Mucosa of rectum (tissue), 2 donors: ENCODE measurements around the gene LYST.
"Not testable (repeated sequence)": the region's sequence is repeated elsewhere in the genome, so short reads cannot be mapped to it uniquely, and the experiment has no call there.

Experiments
- H3K27ac ChIP-seq, 2 donors: one replicate each; pipeline ENCODE4 v1.7.0; 2013; ENCODE audit warnings: inconsistent platforms in 2 of 2, low read depth in 2 of 2, low read length in 2 of 2
- H3K27me3 ChIP-seq, 2 donors: one replicate each; pipeline ENCODE4 v1.7.0; 2013; ENCODE audit warnings: low read length in 2 of 2; ENCODE audit not compliant: control insufficient read depth in 2 of 2, insufficient read depth in 2 of 2
- H3K36me3 ChIP-seq, 2 donors: one replicate each; pipeline ENCODE4 v1.7.0; 2013; ENCODE audit warnings: low read length in 2 of 2; ENCODE audit not compliant: control insufficient read depth in 2 of 2, insufficient read depth in 2 of 2
- H3K4me1 ChIP-seq, 2 donors: one replicate each; pipeline ENCODE4 v1.7.0; 2013; ENCODE audit warnings: low read length in 2 of 2, mild to moderate bottlenecking in 1 of 2; ENCODE audit not compliant: control insufficient read depth in 2 of 2, insufficient read depth in 2 of 2
- H3K4me3 ChIP-seq, 2 donors: one replicate each; pipeline ENCODE4 v1.7.0; 2013; ENCODE audit warnings: low read length in 2 of 2
- H3K9ac ChIP-seq, 2 donors: one replicate each; pipeline ENCODE4 v1.7.0; 2013; ENCODE audit warnings: low read length in 2 of 2, low read depth in 1 of 2, mild to moderate bottlenecking in 1 of 2
- H3K9me3 ChIP-seq, 2 donors: one replicate each; pipeline ENCODE4 v1.7.0; 2013; ENCODE audit warnings: low read length in 2 of 2; ENCODE audit not compliant: control insufficient read depth in 2 of 2
- donor health status: healthy.
- donor health status: Normal muscosa, but diverticular disease.

The LYST gene

GRCh38 chr1:235657747-235658526 lies 208.8 kb downstream of the LYST start:
- Histone ChIP-seq H3K27ac (no peak overlapping the region), H3K9ac (no peak overlapping the region), H3K4me3 (no peak overlapping the region), H3K9me3 (no peaks in the 10 kb centered on the region), H3K36me3 (peaks cover 4% of the 10 kb centered on the region in 2 donors), H3K27me3 (no peaks in the 10 kb centered on the region), H3K4me1 (no peaks in the 10 kb centered on the region)

GRCh38 chr1:235657269-235657668 lies 209.4 kb downstream of the LYST start:
- Histone ChIP-seq H3K27ac (no peak overlapping the region), H3K36me3 (no peaks in the 10 kb centered on the region), H3K27me3 (no peaks in the 10 kb centered on the region), H3K9ac (no peak overlapping the region), H3K9me3 (no peaks in the 10 kb centered on the region), H3K4me3 (no peak overlapping the region), H3K4me1 (no peaks in the 10 kb centered on the region)

GRCh38 chr1:235652364-235652763 lies 214.3 kb downstream of the LYST start:
- H3K4me3 ChIP-seq, result no peak overlapping the region
- peaks cover 9 to 13% of the 10 kb centered on the region in 2 donors for H3K27me3 ChIP-seq
- H3K36me3 ChIP-seq, result no peaks in the 10 kb centered on the region
- no peak overlapping the region for H3K9ac ChIP-seq
- H3K9me3 ChIP-seq, result no peaks in the 10 kb centered on the region
- peaks cover 7 to 13% of the 10 kb centered on the region in 2 donors for H3K4me1 ChIP-seq
- no peak overlapping the region for H3K27ac ChIP-seq

GRCh38 chr1:235651170-235651806 lies 215.4 kb downstream of the LYST start:
- H3K4me1 ChIP-seq, result peaks cover 7 to 13% of the 10 kb centered on the region in 2 donors
- no peak overlapping the region for H3K9ac ChIP-seq
- no peaks in the 10 kb centered on the region for H3K36me3 ChIP-seq
- peaks cover 13% of the 10 kb centered on the region in 2 donors for H3K27me3 ChIP-seq
- no peaks in the 10 kb centered on the region for H3K9me3 ChIP-seq
- H3K27ac ChIP-seq, result no peak overlapping the region
- H3K4me3 ChIP-seq, result peak overlapping the region in 1 of 2 donors; percentile 56

GRCh38 chr1:235650341-235651169 lies 216.2 kb downstream of the LYST start:
- H3K27me3 ChIP-seq, result peaks cover 13 to 15% of the 10 kb centered on the region in 2 donors
- H3K27ac ChIP-seq, result no peak overlapping the region
- peak overlapping the region; percentile 56 to 58 for H3K4me3 ChIP-seq
- peak overlapping the region in 1 of 2 donors; percentile 33 for H3K9ac ChIP-seq
- H3K9me3 ChIP-seq, result no peaks in the 10 kb centered on the region
- peaks cover 7 to 13% of the 10 kb centered on the region in 2 donors for H3K4me1 ChIP-seq
- no peaks in the 10 kb centered on the region for H3K36me3 ChIP-seq

- Histone ChIP-seq H3K27me3 (peaks cover 13 to 15% of the 10 kb centered on the region in 2 donors), H3K9me3 (no peaks in the 10 kb centered on the region), H3K9ac (peak within 1 kb of the TSS in 1 of 2 donors; percentile 33), H3K4me3 (peak within 1 kb of the TSS; percentile 58 to 67), H3K27ac (peak within 1 kb of the TSS in 1 of 2 donors; percentile 38), H3K4me1 (peaks cover 7 to 13% of the 10 kb centered on the region in 2 donors), H3K36me3 (no peaks in the 10 kb centered on the region)
These were observed 217.1 kb downstream of the LYST start, which contains the start of gene GNG4 for GRCh38 chr1:235649368-235650163. TSS of gene GNG4 (minus strand) at chr1:235649784. CDS start at chr1:235583838, 65,946 bp downstream.

- Histone ChIP-seq H3K9me3 (no peaks in the 10 kb centered on the region), H3K27ac (peak overlapping the region in 1 of 2 donors; percentile 38), H3K4me3 (peak overlapping the region; percentile 53 to 67), H3K27me3 (peaks cover 13 to 15% of the 10 kb centered on the region in 2 donors), H3K4me1 (peaks cover 7 to 13% of the 10 kb centered on the region in 2 donors), H3K36me3 (no peaks in the 10 kb centered on the region), H3K9ac (no peak overlapping the region)
These were observed 217.7 kb downstream of the LYST start for GRCh38 chr1:235648954-235649367.

- Histone ChIP-seq H3K27ac (no peak overlapping the region), H3K36me3 (no peaks in the 10 kb centered on the region), H3K9me3 (no peaks in the 10 kb centered on the region), H3K9ac (no peak overlapping the region), H3K27me3 (peaks cover 13 to 15% of the 10 kb centered on the region in 2 donors), H3K4me3 (peak overlapping the region; percentile 53 to 67), H3K4me1 (peaks cover 7 to 13% of the 10 kb centered on the region in 2 donors)
These were observed 218.2 kb downstream of the LYST start for GRCh38 chr1:235648407-235648907.

- H3K4me3 ChIP-seq, result not testable (repeated sequence)
- H3K27me3 ChIP-seq, result peaks cover 13 to 15% of the 10 kb centered on the region in 2 donors
- H3K4me1 ChIP-seq, result peaks cover 7 to 13% of the 10 kb centered on the region in 2 donors
These were observed 219.2 kb downstream of the LYST start for GRCh38 chr1:235647537-235647936.

More at GRCh38 chr1:235647537-235647936, 219.2 kb downstream of the LYST start:
- not testable (repeated sequence) for H3K9me3 ChIP-seq, H3K27ac ChIP-seq, H3K36me3 ChIP-seq, H3K9ac ChIP-seq
